Activated naive CD8-positive, alpha-beta T cell treated with anti-CD3 and anti-CD28 coated beads for 36 hours (primary cell): ENCODE measurements around the gene PLEKHA3. TPM values are rescaled to one million over a fixed set of nuclear protein-coding genes. Genes with fewer than 3 reads are reported as not detected.
A peak's percentile ranks its signal among the peaks of the same experiment; 100 is the strongest.

Experiments used
- DNase-seq: peaks from one replicate; pipeline ENCODE4 v3.0.0; 2021
- H3K27ac Mint-ChIP-seq: one replicate; pipeline ENCODE4 v1.8.0; 2022; ENCODE audit warnings: mild to moderate bottlenecking, moderate library complexity, mixed read lengths
- H3K27me3 Mint-ChIP-seq: one replicate; pipeline ENCODE4 v1.8.0; 2022; ENCODE audit warnings: mild to moderate bottlenecking, mixed read lengths
- H3K36me3 Mint-ChIP-seq: one replicate; pipeline ENCODE4 v1.8.0; 2021; ENCODE audit warnings: mild to moderate bottlenecking, mixed read lengths
- H3K4me1 Mint-ChIP-seq: one replicate; pipeline ENCODE4 v1.8.0; 2021; ENCODE audit warnings: mixed read lengths
- H3K4me3 Mint-ChIP-seq: one replicate; pipeline ENCODE4 v1.8.0; 2022; ENCODE audit warnings: mild to moderate bottlenecking, moderate library complexity, mixed read lengths
- H3K9me3 Mint-ChIP-seq: one replicate; pipeline ENCODE4 v1.8.0; 2022; ENCODE audit warnings: mixed read lengths
- total RNA-seq, 2 experiments: library from RNA; stranded (reverse); gene quantifications; one replicate each; pipeline ENCODE4 v1.2.3, GENCODE V29; 2021

Gene PLEKHA3
- total RNA-seq, 2 experiments from 2014 or later: 24.9 to 28.1 TPM

DNA sequence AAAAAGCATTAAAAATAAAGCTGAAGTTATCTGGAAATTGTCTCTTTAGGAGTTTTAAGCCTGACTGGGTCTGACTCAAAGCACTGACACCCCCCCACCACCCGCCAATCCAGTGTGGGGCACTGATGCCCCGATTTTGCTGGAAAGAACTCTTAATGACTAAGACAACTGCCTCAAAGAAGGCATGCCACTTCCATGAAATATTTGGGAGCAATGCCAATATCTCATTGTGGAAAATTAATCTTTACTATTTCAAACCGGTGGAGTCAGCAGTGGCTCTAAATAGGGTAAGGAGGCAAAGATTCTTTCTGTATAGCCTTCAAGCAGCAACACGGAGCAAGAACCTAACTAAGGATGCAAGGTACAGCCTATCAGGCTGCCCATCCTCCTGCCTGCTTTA is 6.3 kb upstream of the PLEKHA3 start:
- Mint-ChIP-seq H3K27ac (no peak overlapping the region), H3K36me3 (peaks cover 3% of the 10 kb centered on the region), H3K4me1 (peaks cover 14% of the 10 kb centered on the region), H3K4me3 (no peak overlapping the region), H3K9me3 (no peaks in the 10 kb centered on the region), H3K27me3 (no peaks in the 10 kb centered on the region)
- no peak for DNase-seq

DNA sequence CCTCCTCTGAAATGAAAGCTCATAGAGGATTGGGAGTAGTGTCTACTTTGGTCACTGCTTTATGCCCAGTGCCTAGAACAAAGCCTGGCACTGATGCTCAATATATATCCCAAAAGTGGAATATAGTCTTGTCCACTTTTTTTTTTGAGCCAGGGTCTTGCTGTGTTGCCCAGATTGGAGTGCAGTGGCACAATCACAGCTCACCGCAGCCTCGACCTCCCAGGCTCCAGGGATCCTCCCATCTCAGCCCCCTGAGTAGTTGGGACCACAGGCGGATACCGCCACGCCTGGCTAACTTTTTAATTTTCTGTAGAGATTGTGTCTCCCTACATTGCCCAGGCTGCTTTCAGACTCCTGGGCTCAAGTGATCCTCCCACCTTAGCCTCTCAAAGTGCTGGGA is 5.7 kb upstream of the PLEKHA3 start:
- Mint-ChIP-seq H3K27ac (no peak overlapping the region), H3K27me3 (no peaks in the 10 kb centered on the region), H3K9me3 (no peaks in the 10 kb centered on the region), H3K4me1 (peaks cover 19% of the 10 kb centered on the region), H3K36me3 (peaks cover 3% of the 10 kb centered on the region), H3K4me3 (no peak overlapping the region)
- no peak for DNase-seq

DNA sequence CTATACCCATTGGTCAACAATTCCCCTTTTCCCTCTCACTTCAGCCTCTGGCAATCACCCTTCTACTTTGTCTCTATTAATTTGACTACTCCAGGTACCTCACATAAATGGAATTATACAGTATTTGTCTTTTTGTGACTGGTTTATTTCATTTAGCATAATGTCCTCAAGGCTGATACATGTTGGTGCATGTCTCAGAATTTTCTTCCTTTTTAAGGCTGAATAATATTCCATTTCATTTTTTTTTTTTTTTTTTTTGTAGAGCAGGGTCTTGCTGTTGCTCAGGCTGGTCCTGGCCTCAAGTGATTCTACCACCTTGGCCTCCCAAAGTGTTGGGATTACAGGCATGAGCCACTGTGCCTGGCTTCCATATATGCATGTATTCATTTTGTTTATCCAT is 3.8 kb upstream of the PLEKHA3 start:
- Mint-ChIP-seq H3K36me3 (peaks cover 3% of the 10 kb centered on the region), H3K4me1 (peaks cover 23% of the 10 kb centered on the region), H3K27ac (no peak overlapping the region), H3K4me3 (no peak overlapping the region), H3K9me3 (no peaks in the 10 kb centered on the region), H3K27me3 (no peaks in the 10 kb centered on the region)
- DNase-seq: no peak

DNA sequence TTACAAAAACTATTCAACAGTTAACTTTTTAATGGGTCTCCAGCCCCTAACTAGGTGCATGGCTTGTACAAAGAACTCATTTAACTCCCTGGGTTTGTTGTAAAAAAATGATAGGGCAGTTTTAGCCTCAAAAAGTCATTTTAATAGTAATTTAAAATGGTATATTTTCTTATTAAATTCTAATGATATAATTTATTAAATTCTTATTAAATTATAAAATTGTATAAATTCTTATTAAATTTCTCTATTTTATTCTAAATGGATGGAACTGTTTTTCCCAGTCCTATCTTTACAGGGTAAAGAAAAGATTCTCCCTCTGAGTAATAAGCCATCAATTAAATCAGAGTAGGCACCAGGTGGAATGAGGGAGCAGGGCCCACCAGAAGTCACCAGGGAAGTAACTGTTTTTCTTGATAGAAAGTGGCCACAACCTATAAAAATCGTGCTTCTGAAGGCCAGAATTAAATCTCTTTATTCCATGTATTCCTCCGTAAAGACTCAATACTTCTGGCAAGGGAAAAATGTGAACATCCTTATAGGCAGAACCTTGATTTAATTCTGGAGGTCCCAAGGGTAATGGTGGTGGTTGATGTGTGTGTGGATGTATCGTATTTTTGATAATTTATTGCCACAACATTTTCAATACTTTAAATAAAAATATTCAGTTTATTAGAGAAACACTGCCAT is 2.7 kb upstream of the PLEKHA3 start:
- H3K27me3 Mint-ChIP-seq: no peaks in the 10 kb centered on the region
- no peak for DNase-seq
- H3K4me3 Mint-ChIP-seq: peak overlapping the region; percentile 96
- H3K36me3 Mint-ChIP-seq: peaks cover 4% of the 10 kb centered on the region
- H3K9me3 Mint-ChIP-seq: no peaks in the 10 kb centered on the region
- peaks cover 33% of the 10 kb centered on the region for H3K4me1 Mint-ChIP-seq
- H3K27ac Mint-ChIP-seq: no peak overlapping the region

DNA sequence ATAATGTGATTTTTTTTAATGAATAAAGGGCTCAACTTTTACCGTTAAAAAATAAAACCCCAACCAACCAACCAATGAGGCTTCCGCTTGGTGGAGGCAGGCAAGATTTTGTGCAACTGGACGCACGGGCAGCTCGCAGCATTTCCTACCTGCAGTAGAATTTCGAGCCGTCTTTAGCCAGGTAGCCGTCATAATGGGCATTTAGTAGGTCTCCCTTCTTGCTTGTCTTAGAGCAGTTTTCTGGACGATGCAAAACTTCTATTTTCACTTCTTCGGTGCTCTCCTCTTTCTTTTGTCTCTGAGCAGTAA is 2.2 kb upstream of the PLEKHA3 start:
- peaks cover 37% of the 10 kb centered on the region for H3K4me1 Mint-ChIP-seq
- no peaks in the 10 kb centered on the region for H3K27me3 Mint-ChIP-seq
- peaks cover 5% of the 10 kb centered on the region for H3K36me3 Mint-ChIP-seq
- no peak for DNase-seq
- H3K27ac Mint-ChIP-seq: peak overlapping the region; percentile 97
- peak overlapping the region; percentile 96 for H3K4me3 Mint-ChIP-seq
- no peaks in the 10 kb centered on the region for H3K9me3 Mint-ChIP-seq

DNA sequence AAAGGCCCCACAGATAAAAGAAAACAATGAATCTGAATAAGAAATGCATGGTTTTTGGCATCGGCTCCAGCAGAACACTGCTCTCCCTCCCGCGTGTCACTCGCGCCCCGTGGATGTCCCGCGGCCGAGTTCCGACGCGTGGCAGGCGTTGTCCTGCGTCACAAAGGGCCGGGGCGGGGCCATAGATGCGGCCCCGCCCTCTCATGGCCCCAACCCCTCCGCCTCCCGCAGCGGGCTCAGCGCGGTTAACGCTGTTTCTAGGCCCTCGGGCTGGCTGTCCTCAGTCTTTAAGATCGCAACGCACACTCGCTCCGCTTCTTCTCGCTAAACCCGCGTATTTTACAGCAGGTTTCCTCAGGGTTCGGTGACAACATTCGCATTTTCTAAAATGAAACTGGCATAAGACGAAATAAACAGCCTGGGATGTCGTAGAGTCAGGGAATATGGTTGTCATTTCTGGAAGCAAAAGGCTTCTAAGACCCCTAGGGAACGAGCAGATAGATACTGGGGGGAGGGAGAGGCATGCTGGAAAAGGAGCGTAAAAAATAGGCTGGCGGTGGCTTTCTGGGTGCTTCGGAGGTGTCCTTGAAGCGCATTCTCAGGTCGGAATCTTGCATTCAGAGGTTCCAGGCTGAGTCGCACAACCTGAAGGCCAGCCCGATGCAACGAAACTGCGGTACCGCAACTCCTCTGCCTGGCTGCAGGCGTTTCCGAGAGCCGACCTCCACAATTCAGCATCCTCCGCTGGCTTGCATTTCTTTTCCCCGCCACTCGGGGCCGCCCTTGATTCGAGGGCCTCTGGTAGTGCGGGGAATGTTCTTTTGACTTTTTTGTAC is 1.6 kb upstream of the PLEKHA3 start, which contains the start of gene FKBP7:
FKBP7 (minus strand) TSS at position 162 of the 836 bp plus-strand sequence; CDS start at position 61, 101 bp downstream.
- Mint-ChIP-seq H3K9me3 (no peaks in the 10 kb centered on the region), H3K4me3 (peak within 1 kb of the TSS; percentile 96), H3K36me3 (peaks cover 5% of the 10 kb centered on the region), H3K27ac (peak within 1 kb of the TSS; percentile 97), H3K27me3 (no peaks in the 10 kb centered on the region), H3K4me1 (peaks cover 37% of the 10 kb centered on the region)
- DNase-seq: peak; percentile 81

DNA sequence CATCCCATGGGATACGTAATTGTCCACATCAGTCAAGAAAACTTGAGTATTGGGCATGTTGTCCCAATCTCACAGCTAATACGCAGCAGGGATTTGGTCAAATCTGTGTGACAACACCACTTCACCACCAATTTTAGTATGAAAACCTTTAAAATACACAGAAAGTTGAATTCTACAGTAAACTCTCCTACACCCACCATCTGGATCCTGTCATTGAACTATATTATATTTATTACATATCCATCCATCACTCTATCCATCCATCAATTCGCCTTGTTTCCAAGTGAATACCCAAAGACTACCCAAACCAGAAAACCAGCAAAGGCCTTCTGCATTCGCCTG is 1.0 kb upstream of the PLEKHA3 start:
- Mint-ChIP-seq H3K4me1 (peaks cover 37% of the 10 kb centered on the region), H3K36me3 (peaks cover 5% of the 10 kb centered on the region), H3K27ac (peak overlapping the region; percentile 97), H3K27me3 (no peaks in the 10 kb centered on the region), H3K4me3 (peak overlapping the region; percentile 96), H3K9me3 (no peaks in the 10 kb centered on the region)
- no peak for DNase-seq

DNA sequence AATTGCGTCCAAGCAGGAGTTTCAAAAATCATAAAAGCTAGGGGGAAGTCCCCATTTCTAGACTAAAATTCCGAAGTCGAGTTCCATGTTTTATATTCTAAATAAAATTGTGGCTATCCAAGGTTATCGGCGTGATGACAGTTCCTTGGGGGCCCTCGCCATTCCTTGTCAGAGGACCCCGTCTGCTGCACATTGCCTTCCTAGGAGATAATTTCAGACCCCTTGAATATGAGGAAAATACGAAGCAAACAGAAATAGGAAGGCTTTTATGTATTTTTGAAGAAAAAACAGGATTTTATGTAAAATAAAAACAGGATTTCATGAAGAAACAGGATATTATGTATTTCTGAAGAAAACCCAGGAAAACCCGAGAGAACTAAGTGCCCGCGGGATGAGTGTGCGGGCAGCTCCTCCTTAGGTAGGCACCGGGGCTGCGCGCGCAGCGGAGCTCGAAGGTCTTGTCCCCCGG is 465 bp upstream of the PLEKHA3 start:
- H3K4me3 Mint-ChIP-seq: peak overlapping the region; percentile 96
- no peaks in the 10 kb centered on the region for H3K9me3 Mint-ChIP-seq
- H3K27ac Mint-ChIP-seq: peak overlapping the region; percentile 75
- H3K36me3 Mint-ChIP-seq: peaks cover 6% of the 10 kb centered on the region
- no peak for DNase-seq
- peaks cover 42% of the 10 kb centered on the region for H3K4me1 Mint-ChIP-seq
- H3K27me3 Mint-ChIP-seq: no peaks in the 10 kb centered on the region

DNA sequence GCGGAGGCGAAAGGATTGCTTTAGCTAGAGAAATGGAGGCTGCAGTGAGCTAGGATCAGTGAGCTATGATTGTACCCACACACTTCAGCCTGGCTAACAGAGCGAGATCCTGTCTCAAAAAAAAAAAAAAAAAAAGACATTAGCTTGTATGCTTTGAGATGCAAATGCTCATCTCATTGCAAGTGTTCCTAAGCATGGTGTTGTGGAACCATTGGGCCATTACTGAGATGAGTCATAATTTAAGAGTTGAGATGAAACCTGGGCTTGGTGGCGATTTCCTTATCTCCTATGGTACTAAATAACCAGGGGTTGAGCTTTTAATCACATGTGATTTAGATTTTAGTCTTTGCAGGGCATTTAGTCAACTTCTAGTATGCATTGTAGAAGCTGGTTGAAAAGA is 2.2 kb downstream of the PLEKHA3 start:
- H3K4me3 Mint-ChIP-seq: peak overlapping the region; percentile 87
- no peaks in the 10 kb centered on the region for H3K9me3 Mint-ChIP-seq
- peaks cover 40% of the 10 kb centered on the region for H3K4me1 Mint-ChIP-seq
- H3K27me3 Mint-ChIP-seq: no peaks in the 10 kb centered on the region
- DNase-seq: no peak
- H3K36me3 Mint-ChIP-seq: peaks cover 15% of the 10 kb centered on the region
- H3K27ac Mint-ChIP-seq: no peak overlapping the region

DNA sequence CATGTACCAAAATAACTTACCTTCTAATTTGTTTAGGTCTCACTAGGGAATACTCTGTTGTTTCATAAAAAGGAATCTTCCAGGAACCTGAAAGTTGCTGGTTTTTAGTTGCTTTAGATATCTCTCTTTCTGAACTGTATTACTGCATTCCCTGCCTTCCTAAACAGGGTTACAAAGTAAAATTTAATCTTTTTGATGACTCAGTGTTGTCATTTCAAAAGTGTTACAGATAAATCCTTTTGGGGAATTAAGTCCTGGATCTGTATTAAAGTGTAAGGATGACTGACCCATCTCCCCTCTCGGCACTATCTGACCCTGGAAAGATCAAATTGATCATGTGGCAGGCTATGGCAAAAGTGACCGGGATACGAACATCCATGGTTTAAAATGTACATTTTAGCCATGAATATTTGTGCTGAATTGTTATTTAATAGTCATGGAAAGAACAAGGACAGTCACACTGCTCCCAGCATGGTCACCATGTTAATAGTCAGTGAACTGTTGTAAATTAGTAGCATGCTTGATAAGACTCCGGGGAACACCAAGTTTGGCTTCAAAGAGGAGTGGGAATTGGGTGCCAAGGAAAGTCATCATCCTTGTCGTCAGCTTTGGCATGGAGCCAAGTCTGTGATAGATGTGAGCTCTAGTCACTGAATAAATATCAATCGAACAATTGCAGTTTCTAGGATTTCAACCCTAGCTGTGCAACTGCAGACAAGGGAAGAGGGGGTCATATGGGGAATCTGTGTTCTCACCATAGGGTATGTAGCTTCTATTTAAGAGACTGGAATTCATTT is 4.2 kb downstream of the PLEKHA3 start:
- no peak for DNase-seq
- Mint-ChIP-seq H3K4me3 (no peak overlapping the region), H3K36me3 (peaks cover 17% of the 10 kb centered on the region), H3K9me3 (no peaks in the 10 kb centered on the region), H3K27me3 (no peaks in the 10 kb centered on the region), H3K4me1 (peaks cover 38% of the 10 kb centered on the region), H3K27ac (no peak overlapping the region)

DNA sequence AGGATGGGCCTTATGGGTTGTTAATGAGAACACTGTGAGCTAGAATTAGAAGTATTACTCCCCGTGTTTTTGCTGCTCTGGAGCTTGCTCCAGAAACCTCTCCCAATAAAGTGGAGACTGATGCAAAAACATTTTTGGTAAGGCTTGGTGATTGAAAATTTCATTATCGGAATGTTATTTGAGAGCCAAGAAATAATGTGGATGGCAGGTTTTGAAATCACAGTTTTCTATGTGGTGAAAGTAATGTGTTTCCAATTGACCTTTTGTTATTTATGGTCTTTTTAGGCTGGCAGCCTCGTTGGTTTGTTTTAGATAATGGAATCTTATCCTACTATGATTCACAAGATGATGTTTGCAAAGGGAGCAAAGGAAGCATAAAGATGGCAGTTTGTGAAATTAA is 5.1 kb downstream of the PLEKHA3 start:
- H3K27me3 Mint-ChIP-seq: no peaks in the 10 kb centered on the region
- peaks cover 22% of the 10 kb centered on the region for H3K36me3 Mint-ChIP-seq
- no peak overlapping the region for H3K4me3 Mint-ChIP-seq
- peaks cover 37% of the 10 kb centered on the region for H3K4me1 Mint-ChIP-seq
- no peaks in the 10 kb centered on the region for H3K9me3 Mint-ChIP-seq
- no peak for DNase-seq
- no peak overlapping the region for H3K27ac Mint-ChIP-seq

DNA sequence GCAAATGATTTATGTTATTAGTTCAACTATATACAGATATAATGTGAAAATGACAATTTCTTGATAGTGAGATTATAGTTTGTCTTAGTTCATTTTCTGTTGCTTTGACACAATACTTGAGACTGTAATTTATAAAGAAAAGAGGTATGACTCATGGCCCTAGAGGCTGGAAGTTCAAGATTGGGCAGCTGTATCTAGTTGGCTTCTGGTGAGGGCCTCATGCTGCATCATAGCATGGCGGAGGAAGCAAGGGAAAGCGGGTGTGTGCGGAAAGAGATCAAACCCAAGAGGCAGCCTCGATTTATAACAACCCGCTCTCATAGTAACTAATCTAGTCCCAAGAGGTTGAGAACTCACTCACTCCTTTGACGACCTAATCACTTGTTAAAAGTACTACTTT is 11.4 kb downstream of the PLEKHA3 start:
- Mint-ChIP-seq H3K9me3 (no peaks in the 10 kb centered on the region), H3K4me1 (peaks cover 10% of the 10 kb centered on the region), H3K36me3 (peaks cover 38% of the 10 kb centered on the region), H3K27ac (no peak overlapping the region), H3K4me3 (no peak overlapping the region), H3K27me3 (no peaks in the 10 kb centered on the region)
- no peak for DNase-seq

DNA sequence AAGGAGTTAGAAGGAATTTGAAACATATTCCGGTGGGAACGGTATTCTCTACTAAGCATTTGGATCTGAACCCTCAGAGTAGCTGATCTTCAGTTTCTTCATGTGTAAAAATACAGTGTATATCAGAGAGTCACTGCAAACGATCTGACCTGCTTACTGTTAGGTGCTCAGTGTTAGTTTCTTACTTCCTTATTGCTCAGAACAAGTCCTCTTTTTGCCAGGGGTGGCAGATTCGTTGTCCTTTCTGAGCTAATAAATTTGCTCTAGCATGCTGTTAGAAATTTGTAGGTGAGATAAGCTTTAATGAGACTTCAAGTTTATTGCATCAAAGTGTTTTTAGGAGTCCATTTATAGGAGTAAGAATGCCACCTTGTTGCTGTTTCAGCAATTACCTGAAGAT is 15.8 kb downstream of the PLEKHA3 start:
- no peak overlapping the region for H3K4me3 Mint-ChIP-seq
- H3K27me3 Mint-ChIP-seq: no peaks in the 10 kb centered on the region
- H3K4me1 Mint-ChIP-seq: peaks cover 1% of the 10 kb centered on the region
- H3K36me3 Mint-ChIP-seq: peaks cover 32% of the 10 kb centered on the region
- no peak for DNase-seq
- H3K9me3 Mint-ChIP-seq: no peaks in the 10 kb centered on the region
- no peak overlapping the region for H3K27ac Mint-ChIP-seq

DNA sequence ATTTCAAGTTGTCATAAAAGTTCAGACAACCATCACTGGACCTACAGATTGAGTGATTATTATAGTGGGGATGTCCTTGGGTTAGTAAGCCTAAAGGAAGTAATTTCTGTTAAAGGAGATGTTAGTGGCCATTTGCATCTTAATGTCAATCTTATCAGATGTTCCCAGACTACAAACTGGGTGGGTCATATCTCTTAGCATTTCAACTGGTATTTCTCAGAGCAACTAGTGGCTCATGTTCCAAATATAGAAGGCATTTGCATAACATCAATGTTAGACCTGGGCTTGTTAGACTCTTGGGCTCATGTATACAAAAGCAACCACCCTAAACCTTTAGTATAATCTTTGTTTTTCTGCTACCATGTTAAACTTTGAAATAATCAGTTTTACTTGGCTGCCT is 17.9 kb downstream of the PLEKHA3 start:
- Mint-ChIP-seq H3K4me1 (no peaks in the 10 kb centered on the region), H3K36me3 (peaks cover 32% of the 10 kb centered on the region), H3K27me3 (no peaks in the 10 kb centered on the region), H3K4me3 (no peak overlapping the region), H3K27ac (no peak overlapping the region), H3K9me3 (no peaks in the 10 kb centered on the region)
- no peak for DNase-seq

DNA sequence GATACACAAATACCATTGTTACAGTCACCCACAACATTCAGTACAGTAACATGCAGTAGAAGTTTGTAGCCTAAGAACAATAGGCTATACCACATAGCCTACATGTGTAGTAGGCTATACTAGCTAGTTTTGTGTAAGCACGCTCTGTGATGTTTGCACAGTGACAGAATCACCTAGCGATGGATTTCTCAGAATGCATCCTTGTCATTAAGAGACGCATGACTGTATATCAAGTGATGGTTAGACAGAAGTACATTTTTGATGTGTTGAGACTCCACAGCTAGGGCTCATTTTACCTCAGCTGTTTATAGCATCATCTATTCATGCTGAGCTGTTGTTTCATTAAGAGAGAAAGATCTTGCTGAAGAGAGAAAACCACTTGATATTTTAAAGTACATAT is 19.4 kb downstream of the PLEKHA3 start:
- no peak for DNase-seq
- H3K4me3 Mint-ChIP-seq: no peak overlapping the region
- H3K36me3 Mint-ChIP-seq: peaks cover 24% of the 10 kb centered on the region
- H3K27me3 Mint-ChIP-seq: no peaks in the 10 kb centered on the region
- H3K27ac Mint-ChIP-seq: no peak overlapping the region
- H3K4me1 Mint-ChIP-seq: no peaks in the 10 kb centered on the region
- H3K9me3 Mint-ChIP-seq: no peaks in the 10 kb centered on the region
